ENCODE data around the gene PRKN. TPM values are rescaled to one million over a fixed set of nuclear protein-coding genes. Genes with fewer than 3 reads are reported as not detected.

PRKN gene
- total and polyA plus RNA-seq, 2 donors, result 3.5 to 6.5 TPM

DNA sequence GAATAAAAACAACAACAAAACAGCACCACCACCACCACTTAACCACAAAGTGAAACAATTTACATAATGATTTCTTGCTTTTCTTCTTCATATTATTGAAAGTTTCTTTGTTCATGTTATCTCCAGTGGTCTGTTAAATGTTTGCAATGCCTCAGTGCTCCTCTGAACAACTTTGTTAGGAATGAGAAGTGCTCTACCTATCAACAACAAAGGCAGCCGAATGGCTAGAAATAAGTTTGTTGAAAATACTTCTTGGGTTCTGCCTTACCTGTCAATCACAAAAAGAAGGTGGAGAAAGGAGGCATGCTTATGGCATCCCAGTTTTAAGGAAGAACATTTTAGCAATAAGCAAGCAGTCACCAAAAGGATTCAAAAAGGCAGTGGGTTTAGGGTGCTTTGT lies 490.2 kb downstream of the PRKN start:
- Histone ChIP-seq H3K27ac (ENCODE audit: low read depth) (no peak overlapping the region), H3K4me3 (ENCODE audit: low read depth, low read length) (no peak overlapping the region), H3K36me3 (ENCODE audit: insufficient read depth) (no peaks in the 10 kb centered on the region), H3K4me1 (ENCODE audit: insufficient read depth) (no peaks in the 10 kb centered on the region)
- 23% methylated on average over 1 of the region's 1 CpG for WGBS
- DNase-seq (ENCODE audit: extremely low spot score), result no peak

DNA sequence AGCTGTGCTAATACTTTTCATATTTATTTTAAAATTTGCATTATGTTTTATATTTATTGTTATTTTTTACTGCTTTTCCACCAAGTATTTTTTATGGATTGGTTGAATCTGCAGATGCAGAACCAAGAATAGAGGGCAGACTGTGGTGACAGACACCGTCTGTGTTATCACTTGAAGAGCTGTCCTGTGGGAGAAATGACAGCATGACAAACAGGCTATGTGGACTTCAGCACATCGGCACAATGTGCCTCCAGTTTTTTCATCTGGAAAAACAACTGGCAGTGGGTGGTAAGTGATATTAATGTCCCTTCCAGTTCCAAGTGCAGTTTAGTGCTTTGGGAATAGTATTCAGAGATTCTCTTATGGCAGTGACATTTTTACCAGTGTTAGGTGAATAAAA lies 492.9 kb downstream of the PRKN start:
- Histone ChIP-seq H3K4me1 (ENCODE audit: insufficient read depth) (no peaks in the 10 kb centered on the region), H3K27ac (ENCODE audit: low read depth) (no peak overlapping the region), H3K36me3 (ENCODE audit: insufficient read depth) (no peaks in the 10 kb centered on the region), H3K4me3 (ENCODE audit: low read depth, low read length) (no peak overlapping the region)
- 61% methylated on average over 2 of the region's 2 CpGs for WGBS
- no peak for DNase-seq (ENCODE audit: extremely low spot score)

DNA sequence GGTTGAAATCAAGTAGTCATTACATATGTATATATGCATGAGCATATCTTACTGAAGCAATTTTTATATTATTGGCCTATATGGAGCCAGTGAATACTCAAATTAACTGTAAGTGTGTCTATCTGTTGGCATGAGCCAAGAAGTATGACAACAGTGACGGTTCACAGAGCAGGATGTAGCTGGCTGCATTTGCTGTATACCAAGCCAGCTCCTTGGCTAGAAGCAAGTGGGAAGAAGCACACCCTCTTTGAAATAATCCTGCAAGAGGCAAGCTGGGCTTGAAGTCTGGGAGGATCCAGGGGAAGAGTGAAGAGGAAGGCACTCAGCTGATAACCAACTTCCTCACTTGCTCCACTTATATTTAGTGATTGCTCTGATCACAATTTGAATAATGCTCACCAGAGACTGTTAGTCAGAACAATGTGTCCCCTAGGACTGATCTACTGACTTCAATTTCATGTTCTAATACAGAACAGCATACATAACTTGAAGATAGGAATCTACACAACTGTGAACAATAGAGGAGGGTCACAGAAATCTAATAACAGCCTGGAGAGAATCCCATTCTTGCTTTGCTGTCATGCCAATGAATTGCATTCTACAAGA lies 497.3 kb downstream of the PRKN start:
- H3K4me3 ChIP-seq (ENCODE audit: low read depth, low read length), result no peak overlapping the region
- H3K4me1 ChIP-seq (ENCODE audit: insufficient read depth), result no peaks in the 10 kb centered on the region
- H3K27ac ChIP-seq (ENCODE audit: low read depth), result no peak overlapping the region
- no peaks in the 10 kb centered on the region for H3K36me3 ChIP-seq (ENCODE audit: insufficient read depth)
- no peak for DNase-seq (ENCODE audit: extremely low spot score)
- 29% methylated on average over 1 of the region's 1 CpG for WGBS

DNA sequence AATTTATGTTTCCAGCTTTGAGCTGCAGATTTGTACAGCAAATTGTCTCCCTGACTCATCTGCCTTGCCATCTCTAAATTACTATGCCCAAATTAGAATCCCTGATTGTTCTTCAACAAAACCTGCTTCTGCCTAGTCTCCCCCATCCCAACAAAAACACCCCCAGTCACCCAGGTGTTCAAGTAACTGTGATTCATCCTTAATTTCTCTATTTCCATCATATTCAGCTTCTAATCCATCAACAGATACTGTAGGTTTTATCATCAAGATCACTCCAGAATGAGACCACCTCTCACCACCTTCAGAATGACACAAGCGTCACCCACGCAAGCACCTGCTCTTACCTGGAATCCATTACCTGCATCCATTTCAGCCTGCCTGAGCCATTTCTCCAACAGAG lies 498.5 kb downstream of the PRKN start:
- no peaks in the 10 kb centered on the region for H3K36me3 ChIP-seq (ENCODE audit: insufficient read depth)
- 96% methylated on average over 2 of the region's 2 CpGs for WGBS
- no peaks in the 10 kb centered on the region for H3K4me1 ChIP-seq (ENCODE audit: insufficient read depth)
- no peak overlapping the region for H3K4me3 ChIP-seq (ENCODE audit: low read depth, low read length)
- DNase-seq (ENCODE audit: extremely low spot score), result no peak
- no peak overlapping the region for H3K27ac ChIP-seq (ENCODE audit: low read depth)

GRCh38 chr6:162226803-162227202 lies 500.8 kb downstream of the PRKN start:
- H3K4me1 ChIP-seq (ENCODE audit: insufficient read depth), result no peaks in the 10 kb centered on the region
- H3K4me3 ChIP-seq (ENCODE audit: low read depth, low read length), result no peak overlapping the region
- H3K36me3 ChIP-seq (ENCODE audit: insufficient read depth), result no peaks in the 10 kb centered on the region
- no peak overlapping the region for H3K27ac ChIP-seq (ENCODE audit: low read depth)
- no peak for DNase-seq (ENCODE audit: extremely low spot score)
- WGBS, result 92% methylated on average over 8 of the region's 8 CpGs

DNA sequence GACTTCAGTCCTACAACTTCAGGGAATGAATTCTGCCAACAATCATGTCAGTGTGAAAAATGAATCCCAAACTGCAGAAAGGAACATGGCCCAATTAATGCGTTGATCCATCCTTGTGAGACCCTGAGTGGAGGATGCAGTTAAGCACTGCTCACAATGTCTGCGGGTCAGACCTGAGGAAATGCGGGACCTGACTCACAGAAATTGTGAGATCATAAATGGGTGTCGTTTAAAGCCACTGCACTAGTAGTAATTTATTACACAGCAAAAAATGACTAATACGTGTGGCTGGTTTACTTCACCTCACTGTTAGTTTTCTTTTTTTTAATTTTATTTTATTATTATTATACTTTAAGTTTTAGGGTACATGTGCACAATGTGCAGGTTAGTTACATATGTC lies 505.0 kb downstream of the PRKN start:
- no peaks in the 10 kb centered on the region for H3K36me3 ChIP-seq (ENCODE audit: insufficient read depth)
- no peaks in the 10 kb centered on the region for H3K4me1 ChIP-seq (ENCODE audit: insufficient read depth)
- no peak for DNase-seq (ENCODE audit: extremely low spot score)
- WGBS, result 91% methylated on average over 5 of the region's 5 CpGs
- no peak overlapping the region for H3K27ac ChIP-seq (ENCODE audit: low read depth)
- H3K4me3 ChIP-seq (ENCODE audit: low read depth, low read length), result no peak overlapping the region

GRCh38 chr6:162220876-162221275 lies 506.7 kb downstream of the PRKN start:
- WGBS, result 89% methylated on average over 4 of the region's 4 CpGs
- H3K4me3 ChIP-seq (ENCODE audit: low read depth, low read length), result no peak overlapping the region
- H3K27ac ChIP-seq (ENCODE audit: low read depth), result no peak overlapping the region
- DNase-seq (ENCODE audit: extremely low spot score), result no peak
- H3K36me3 ChIP-seq (ENCODE audit: insufficient read depth), result no peaks in the 10 kb centered on the region
- no peaks in the 10 kb centered on the region for H3K4me1 ChIP-seq (ENCODE audit: insufficient read depth)

DNA sequence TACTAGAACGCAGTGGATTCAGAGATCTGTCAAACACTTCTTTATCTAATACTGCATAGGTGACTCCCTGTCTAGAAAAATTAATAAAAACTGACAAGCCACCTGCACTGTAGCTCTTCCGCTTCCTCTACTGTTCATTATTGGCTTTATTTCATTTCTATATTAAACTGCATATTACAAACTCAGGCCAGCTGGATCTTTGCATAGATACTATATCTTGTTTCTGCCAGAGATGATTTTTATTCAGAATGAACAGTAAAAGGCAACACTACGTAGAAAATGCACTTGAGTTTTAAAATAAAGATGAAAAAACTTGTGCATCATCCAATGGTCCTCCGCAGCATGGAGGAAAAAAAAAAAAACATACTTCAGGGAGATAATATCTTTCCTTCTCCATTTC lies 508.3 kb downstream of the PRKN start:
- no peak overlapping the region for H3K27ac ChIP-seq (ENCODE audit: low read depth)
- DNase-seq (ENCODE audit: extremely low spot score), result no peak
- 72% methylated on average over 4 of the region's 4 CpGs for WGBS
- no peaks in the 10 kb centered on the region for H3K36me3 ChIP-seq (ENCODE audit: insufficient read depth)
- no peak overlapping the region for H3K4me3 ChIP-seq (ENCODE audit: low read depth, low read length)
- H3K4me1 ChIP-seq (ENCODE audit: insufficient read depth), result no peaks in the 10 kb centered on the region

DNA sequence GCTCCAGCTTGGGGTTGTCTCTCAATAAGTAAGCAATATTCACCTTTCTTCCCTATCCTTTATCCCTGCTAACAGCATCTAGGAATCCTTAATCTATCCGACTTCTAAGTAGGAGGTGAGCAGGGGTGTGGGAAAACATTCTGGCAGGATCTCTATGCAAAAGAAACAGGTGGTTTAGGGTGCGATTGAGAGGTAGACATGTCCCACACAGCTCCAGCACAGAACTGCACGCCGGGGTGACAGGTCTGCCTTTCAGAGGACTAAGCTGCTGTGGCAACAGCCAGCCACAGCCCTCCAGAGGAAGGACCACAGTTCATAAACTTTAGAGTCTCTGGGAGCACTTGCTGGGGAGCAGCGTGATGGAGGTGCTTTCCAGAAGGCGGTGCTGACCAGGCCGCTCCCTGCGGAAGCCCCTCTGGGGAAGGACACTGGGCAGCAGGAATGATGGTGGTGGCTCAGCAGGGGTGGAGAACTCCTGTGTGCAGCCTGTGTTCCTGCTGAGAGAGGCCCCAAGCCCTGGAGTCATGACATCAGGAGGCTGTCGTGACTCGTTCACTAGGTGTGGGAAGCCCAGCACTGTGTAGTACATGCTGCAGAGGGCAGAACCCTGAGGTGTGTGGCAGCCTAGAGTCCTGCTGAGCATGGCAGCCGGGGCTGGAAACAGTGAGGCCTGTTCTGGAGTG lies 509.6 kb downstream of the PRKN start:
- H3K4me3 ChIP-seq (ENCODE audit: low read depth, low read length), result no peak overlapping the region
- WGBS, result 88% methylated on average over 11 of the region's 11 CpGs
- no peaks in the 10 kb centered on the region for H3K36me3 ChIP-seq (ENCODE audit: insufficient read depth)
- DNase-seq (ENCODE audit: extremely low spot score), result no peak
- H3K4me1 ChIP-seq (ENCODE audit: insufficient read depth), result no peaks in the 10 kb centered on the region
- no peak overlapping the region for H3K27ac ChIP-seq (ENCODE audit: low read depth)

GRCh38 chr6:162217058-162217457 lies 510.5 kb downstream of the PRKN start:
- Histone ChIP-seq H3K4me1 (ENCODE audit: insufficient read depth) (no peaks in the 10 kb centered on the region), H3K36me3 (ENCODE audit: insufficient read depth) (no peaks in the 10 kb centered on the region), H3K4me3 (ENCODE audit: low read depth, low read length) (no peak overlapping the region), H3K27ac (ENCODE audit: low read depth) (no peak overlapping the region)
- WGBS, result 93% methylated on average over 1 of the region's 1 CpG
- no peak for DNase-seq (ENCODE audit: extremely low spot score)

GRCh38 chr6:162211777-162212176 lies 515.8 kb downstream of the PRKN start:
- DNase-seq (ENCODE audit: extremely low spot score), result no peak
- Histone ChIP-seq H3K4me1 (ENCODE audit: insufficient read depth) (no peaks in the 10 kb centered on the region), H3K36me3 (ENCODE audit: insufficient read depth) (no peaks in the 10 kb centered on the region), H3K4me3 (ENCODE audit: low read depth, low read length) (no peak overlapping the region), H3K27ac (ENCODE audit: low read depth) (no peak overlapping the region)
- WGBS, result 93% methylated on average over 1 of the region's 1 CpG

- no peaks in the 10 kb centered on the region for H3K36me3 ChIP-seq (ENCODE audit: insufficient read depth)
- no peak for DNase-seq (ENCODE audit: extremely low spot score)
- H3K27ac ChIP-seq (ENCODE audit: low read depth), result no peak overlapping the region
- 80% methylated on average over 3 of the region's 3 CpGs for WGBS
- no peak overlapping the region for H3K4me3 ChIP-seq (ENCODE audit: low read depth, low read length)
- no peaks in the 10 kb centered on the region for H3K4me1 ChIP-seq (ENCODE audit: insufficient read depth)
Observed at GRCh38 chr6:162211022-162211421, 516.5 kb downstream of the PRKN start.

DNA sequence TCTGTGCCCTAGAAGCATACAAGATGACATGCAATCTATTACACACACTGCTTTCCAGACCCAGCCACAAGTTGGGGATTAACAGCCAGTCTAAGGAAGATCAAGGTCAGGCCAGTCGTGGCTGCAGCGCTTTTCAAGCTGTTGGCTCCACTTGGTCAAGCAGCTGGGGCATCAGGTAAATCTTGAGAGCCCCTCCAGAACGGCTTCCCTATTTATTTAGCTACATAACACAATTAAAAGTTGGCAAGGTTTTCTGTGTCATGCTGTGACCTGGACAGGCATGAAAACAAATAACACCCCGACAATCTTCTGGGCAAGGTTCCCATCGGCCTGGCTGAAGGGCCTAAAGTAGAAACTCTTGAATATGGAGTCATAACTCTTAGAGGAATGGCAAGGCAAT lies 524.3 kb downstream of the PRKN start:
- Histone ChIP-seq H3K36me3 (ENCODE audit: insufficient read depth) (no peaks in the 10 kb centered on the region), H3K4me3 (ENCODE audit: low read depth, low read length) (no peak overlapping the region), H3K4me1 (ENCODE audit: insufficient read depth) (no peaks in the 10 kb centered on the region), H3K27ac (ENCODE audit: low read depth) (no peak overlapping the region)
- DNase-seq (ENCODE audit: extremely low spot score), result no peak
- WGBS, result 70% methylated on average over 5 of the region's 5 CpGs

DNA sequence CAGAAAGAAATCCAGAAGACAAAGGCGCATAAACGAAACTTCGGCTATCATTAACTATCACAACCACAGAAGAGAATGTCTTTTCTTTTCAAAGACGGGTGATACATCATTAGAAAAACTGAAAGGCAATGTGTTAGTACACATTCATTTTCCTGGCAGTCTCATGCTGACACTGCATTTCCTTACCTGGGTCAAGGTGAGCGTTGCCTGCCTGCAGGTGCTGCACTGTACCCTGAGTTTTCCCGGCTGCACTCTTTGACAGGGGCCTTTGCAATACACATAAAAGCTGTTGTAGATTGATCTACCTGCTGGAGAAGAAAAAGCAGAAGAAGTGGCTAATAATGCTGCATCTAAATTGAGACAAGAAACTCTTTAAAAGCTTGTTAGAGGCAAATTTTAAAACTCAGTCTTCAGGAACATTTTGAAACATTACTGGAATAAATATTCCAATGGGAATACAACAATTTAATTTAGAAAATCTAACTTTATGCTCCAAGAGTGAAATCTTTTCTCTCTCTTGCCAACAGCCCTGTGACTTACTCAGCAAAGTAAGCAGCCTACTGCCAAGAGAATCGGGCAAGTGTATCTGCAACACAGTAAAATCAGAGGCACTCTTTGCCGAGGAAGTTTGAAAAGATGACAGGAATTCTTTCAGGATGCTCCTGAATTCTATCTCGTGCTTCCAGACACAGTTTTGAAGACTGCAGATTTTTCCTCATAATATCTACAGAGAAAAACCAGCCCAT lies 526.4 kb downstream of the PRKN start:
- Histone ChIP-seq H3K4me3 (ENCODE audit: low read depth, low read length) (no peak overlapping the region), H3K27ac (ENCODE audit: low read depth) (no peak overlapping the region), H3K36me3 (ENCODE audit: insufficient read depth) (no peaks in the 10 kb centered on the region), H3K4me1 (ENCODE audit: insufficient read depth) (no peaks in the 10 kb centered on the region)
- 65% methylated on average over 9 of the region's 9 CpGs for WGBS
- DNase-seq (ENCODE audit: extremely low spot score), result no peak
